ENCODE measurements around the gene SAMD4B.

SAMD4B gene

GRCh38 chr19:39428283-39429112 lies 86.3 kb downstream of the SAMD4B start:
- WGBS, 2 donors (ENCODE audit: extremely low coverage in 2 of 2, insufficient read length in 2 of 2, insufficient replicate concordance in 1 of 2): no CpG with 5 or more reads among the region's 23 CpGs
- Histone ChIP-seq H2AK5ac (ENCODE audit: low read depth, low read length) (peak overlapping the region; percentile 0), H3K79me1 (ENCODE audit: low read depth, low read length) (no peaks in the 10 kb centered on the region), H2BK15ac (ENCODE audit: low read length) (no peak overlapping the region), H3K9me3 (replicated peaks in 1 of 2; ENCODE audit: control insufficient read depth in 2 of 2, insufficient read depth in 1 of 2, low read depth in 1 of 2, low read length in 2 of 2) (no peaks in the 10 kb centered on the region), H3K27me3 (ENCODE audit: control insufficient read depth in 3 of 3, insufficient read depth in 3 of 3, low read depth in 1 of 3, low read length in 3 of 3) (no peaks in the 10 kb centered on the region), H4K91ac (ENCODE audit: low read depth, low read length, poor library complexity) (no peak overlapping the region), H3K18ac (ENCODE audit: low read length) (peak overlapping the region; percentile 82), H2BK5ac (ENCODE audit: low read length) (peak overlapping the region; percentile 33), H2BK12ac (ENCODE audit: low read length) (no peak overlapping the region), H4K8ac (ENCODE audit: low read depth, low read length) (no peak overlapping the region), H3K27ac (replicated peaks; ENCODE audit: low read length) (peak overlapping the region; percentile 72), H2AFZ (ENCODE audit: low read length) (peak overlapping the region; percentile 79), H3K36me3 (replicated peaks in 1 of 2; ENCODE audit: control insufficient read depth in 2 of 2, insufficient read depth in 2 of 2, low read length in 2 of 2) (peaks cover 37 to 47% of the 10 kb centered on the region in 2 donors), H3K4me2 (ENCODE audit: insufficient read depth, low read length, poor library complexity, severe bottlenecking) (peak overlapping the region; percentile 37), H2BK120ac (ENCODE audit: low read depth, low read length) (peak overlapping the region; percentile 4), H3K4me1 (ENCODE audit: control insufficient read depth in 2 of 2, insufficient read depth in 1 of 2, low read depth in 1 of 2, low read length in 2 of 2) (peaks cover 18 to 19% of the 10 kb centered on the region in 2 donors), H3K23ac (ENCODE audit: low read depth, low read length, poor library complexity) (peak overlapping the region; percentile 30), H3K4ac (ENCODE audit: low read length) (no peak overlapping the region), H3K4me3 (ENCODE audit: low read length in 2 of 2) (no peak overlapping the region), H3K9ac (ENCODE audit: low read depth, low read length, poor library complexity) (no peak overlapping the region), H3K14ac (ENCODE audit: low read length) (no peak overlapping the region)
- peak; percentile 72 for DNase-seq (ENCODE audit: low spot score)

GRCh38 chr19:39430675-39431593 lies 88.7 kb downstream of the SAMD4B start:
- H3K27me3 ChIP-seq (ENCODE audit: control insufficient read depth in 3 of 3, insufficient read depth in 3 of 3, low read depth in 1 of 3, low read length in 3 of 3): no peaks in the 10 kb centered on the region
- H3K9ac ChIP-seq (ENCODE audit: low read depth, low read length, poor library complexity): peak overlapping the region; percentile 47
- WGBS, 2 donors (ENCODE audit: extremely low coverage in 2 of 2, insufficient read length in 2 of 2, insufficient replicate concordance in 1 of 2): no CpG with 5 or more reads among the region's 25 CpGs
- peaks cover 29 to 38% of the 10 kb centered on the region in 2 donors for H3K36me3 ChIP-seq (replicated peaks in 1 of 2; ENCODE audit: control insufficient read depth in 2 of 2, insufficient read depth in 2 of 2, low read length in 2 of 2)
- H2AFZ ChIP-seq (ENCODE audit: low read length): no peak overlapping the region
- H2AK5ac ChIP-seq (ENCODE audit: low read depth, low read length): no peak overlapping the region
- H3K14ac ChIP-seq (ENCODE audit: low read length): no peak overlapping the region
- no peak overlapping the region for H2BK12ac ChIP-seq (ENCODE audit: low read length)
- H3K4me1 ChIP-seq (ENCODE audit: control insufficient read depth in 2 of 2, insufficient read depth in 1 of 2, low read depth in 1 of 2, low read length in 2 of 2): peaks cover 18 to 21% of the 10 kb centered on the region in 2 donors
- no peak overlapping the region for H3K4me2 ChIP-seq (ENCODE audit: insufficient read depth, low read length, poor library complexity, severe bottlenecking)
- no peak overlapping the region for H3K4ac ChIP-seq (ENCODE audit: low read length)
- H2BK120ac ChIP-seq (ENCODE audit: low read depth, low read length): no peak overlapping the region
- H2BK5ac ChIP-seq (ENCODE audit: low read length): no peak overlapping the region
- DNase-seq (ENCODE audit: low spot score): no peak
- H2BK15ac ChIP-seq (ENCODE audit: low read length): no peak overlapping the region
- no peak overlapping the region for H4K91ac ChIP-seq (ENCODE audit: low read depth, low read length, poor library complexity)
- H3K79me1 ChIP-seq (ENCODE audit: low read depth, low read length): peaks cover 11% of the 10 kb centered on the region
- H3K27ac ChIP-seq (replicated peaks; ENCODE audit: low read length): no peak overlapping the region
- H3K9me3 ChIP-seq (replicated peaks in 1 of 2; ENCODE audit: control insufficient read depth in 2 of 2, insufficient read depth in 1 of 2, low read depth in 1 of 2, low read length in 2 of 2): no peaks in the 10 kb centered on the region
- no peak overlapping the region for H3K18ac ChIP-seq (ENCODE audit: low read length)
- no peak overlapping the region for H4K8ac ChIP-seq (ENCODE audit: low read depth, low read length)
- H3K4me3 ChIP-seq (ENCODE audit: low read length in 2 of 2): no peak overlapping the region
- no peak overlapping the region for H3K23ac ChIP-seq (ENCODE audit: low read depth, low read length, poor library complexity)

DNA sequence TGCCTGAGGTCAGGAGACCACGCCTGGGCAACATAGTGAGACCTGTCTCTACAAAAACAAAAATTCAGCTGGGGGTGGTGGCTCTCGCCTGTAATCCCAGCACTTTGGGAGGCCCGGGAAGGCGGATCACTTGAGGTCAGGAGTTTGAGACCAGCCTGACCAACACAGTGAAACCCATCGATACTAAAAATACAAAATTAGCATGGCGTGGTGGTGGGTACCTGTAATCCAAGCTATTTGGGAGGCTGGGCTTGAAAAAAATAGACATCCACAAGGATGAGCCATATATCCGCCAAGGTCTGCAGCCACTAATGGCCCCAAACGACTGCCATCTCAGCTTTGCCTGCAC lies 90.4 kb downstream of the SAMD4B start:
- Histone ChIP-seq H3K14ac (ENCODE audit: low read length) (no peak overlapping the region), H3K79me1 (ENCODE audit: low read depth, low read length) (peaks cover 11% of the 10 kb centered on the region), H3K27ac (replicated peaks; ENCODE audit: low read length) (no peak overlapping the region), H2BK5ac (ENCODE audit: low read length) (no peak overlapping the region), H4K91ac (ENCODE audit: low read depth, low read length, poor library complexity) (no peak overlapping the region), H3K27me3 (ENCODE audit: control insufficient read depth in 3 of 3, insufficient read depth in 3 of 3, low read depth in 1 of 3, low read length in 3 of 3) (no peaks in the 10 kb centered on the region), H3K9me3 (replicated peaks in 1 of 2; ENCODE audit: control insufficient read depth in 2 of 2, insufficient read depth in 1 of 2, low read depth in 1 of 2, low read length in 2 of 2) (no peaks in the 10 kb centered on the region), H2AK5ac (ENCODE audit: low read depth, low read length) (no peak overlapping the region), H2AFZ (ENCODE audit: low read length) (no peak overlapping the region), H3K4me2 (ENCODE audit: insufficient read depth, low read length, poor library complexity, severe bottlenecking) (no peak overlapping the region), H3K23ac (ENCODE audit: low read depth, low read length, poor library complexity) (no peak overlapping the region), H2BK15ac (ENCODE audit: low read length) (no peak overlapping the region), H2BK120ac (ENCODE audit: low read depth, low read length) (no peak overlapping the region), H3K4ac (ENCODE audit: low read length) (no peak overlapping the region), H2BK12ac (ENCODE audit: low read length) (no peak overlapping the region), H3K4me1 (ENCODE audit: control insufficient read depth in 2 of 2, insufficient read depth in 1 of 2, low read depth in 1 of 2, low read length in 2 of 2) (peaks cover 13 to 19% of the 10 kb centered on the region in 2 donors), H3K36me3 (replicated peaks in 1 of 2; ENCODE audit: control insufficient read depth in 2 of 2, insufficient read depth in 2 of 2, low read length in 2 of 2) (peaks cover 29 to 31% of the 10 kb centered on the region in 2 donors), H3K18ac (ENCODE audit: low read length) (no peak overlapping the region), H3K9ac (ENCODE audit: low read depth, low read length, poor library complexity) (no peak overlapping the region), H4K8ac (ENCODE audit: low read depth, low read length) (no peak overlapping the region), H3K4me3 (ENCODE audit: low read length in 2 of 2) (no peak overlapping the region)
- DNase-seq (ENCODE audit: low spot score): no peak
- WGBS, 2 donors (ENCODE audit: extremely low coverage in 2 of 2, insufficient read length in 2 of 2, insufficient replicate concordance in 1 of 2): no CpG with 5 or more reads among the region's 8 CpGs

All from neuronal stem cell (in vitro differentiated cells).